H9 (cell line): ENCODE measurements around the gene NUP98. TPM values are rescaled to one million over a fixed set of nuclear protein-coding genes. Genes with fewer than 3 reads are reported as not detected.

Experiments used
- DNase-seq: peaks from one replicate; pipeline ENCODE4 v3.0.0-alpha.2; 2017
- H2AFZ ChIP-seq: one replicate; pipeline ENCODE4 v1.6.1; 2013; ENCODE audit warnings: mild to moderate bottlenecking, low read length, control low read depth, moderate library complexity
- H2AK5ac ChIP-seq: 2 replicates; pipeline ENCODE4 v1.6.1; 2013; ENCODE audit warnings: low read length, control low read depth, mixed read lengths; ENCODE audit not compliant: insufficient read length
- H2BK120ac ChIP-seq: one replicate; pipeline ENCODE4 v1.6.1; 2013; ENCODE audit warnings: low read depth, mild to moderate bottlenecking, low read length, control low read depth, inconsistent platforms; ENCODE audit not compliant: poor library complexity, severe bottlenecking
- H2BK12ac ChIP-seq: 2 replicates; pipeline ENCODE4 v1.6.1; 2013; ENCODE audit warnings: low read length, control low read depth, mixed read lengths, low read depth; ENCODE audit not compliant: insufficient read length
- H2BK15ac ChIP-seq: 2 replicates; pipeline ENCODE4 v1.6.1; 2013; ENCODE audit warnings: low read depth, low read length, control low read depth
- H2BK20ac ChIP-seq: one replicate; pipeline ENCODE4 v1.6.1; 2013; ENCODE audit warnings: low read depth, mild to moderate bottlenecking, low read length, control low read depth, inconsistent platforms; ENCODE audit not compliant: poor library complexity, severe bottlenecking
- H2BK5ac ChIP-seq: 2 replicates; pipeline ENCODE4 v1.6.1; 2013; ENCODE audit warnings: low read length, control low read depth, mixed read lengths; ENCODE audit not compliant: insufficient read length
- H3K14ac ChIP-seq: 2 replicates; pipeline ENCODE4 v1.6.1; 2013; ENCODE audit warnings: low read length, control low read depth; ENCODE audit not compliant: insufficient read depth
- H3K18ac ChIP-seq: 2 replicates; pipeline ENCODE4 v1.6.1; 2013; ENCODE audit warnings: low read depth, mild to moderate bottlenecking, mixed read lengths, low read length, control low read depth; ENCODE audit not compliant: insufficient read length
- H3K23ac ChIP-seq: 2 replicates; pipeline ENCODE4 v1.6.1; 2013; ENCODE audit warnings: low read length, control low read depth, mixed read lengths, low read depth; ENCODE audit not compliant: insufficient read length
- H3K23me2 ChIP-seq: 2 replicates; pipeline ENCODE4 v1.6.1; 2013; ENCODE audit warnings: low read depth, mild to moderate bottlenecking, mixed read lengths, low read length, control low read depth; ENCODE audit not compliant: insufficient read length, poor library complexity, severe bottlenecking
- H3K27ac ChIP-seq: 2 replicates; pipeline ENCODE4 v1.5.1; 2013; ENCODE audit warnings: low read length, control low read depth, mixed read lengths, low read depth; ENCODE audit not compliant: insufficient read length
- H3K27me3 ChIP-seq: 2 replicates; pipeline ENCODE4 v1.6.1; 2013; ENCODE audit warnings: low read length, control low read depth, inconsistent platforms; ENCODE audit not compliant: insufficient read depth
- H3K4ac ChIP-seq: 2 replicates; pipeline ENCODE4 v1.6.1; 2013; ENCODE audit warnings: low read depth, mild to moderate bottlenecking, control low read depth, inconsistent platforms, low read length, moderate library complexity
- H3K4me1 ChIP-seq: 2 replicates; pipeline ENCODE4 v1.6.1; 2013; ENCODE audit warnings: low read length, control low read depth, inconsistent platforms; ENCODE audit not compliant: insufficient read depth
- H3K4me2 ChIP-seq: 2 replicates; pipeline ENCODE4 v1.6.1; 2013; ENCODE audit warnings: low read length, control low read depth, mixed read lengths; ENCODE audit not compliant: insufficient read length, insufficient read depth
- H3K56ac ChIP-seq: 2 replicates; pipeline ENCODE4 v1.6.1; 2013; ENCODE audit warnings: low read depth, mild to moderate bottlenecking, mixed read lengths, low read length, control low read depth; ENCODE audit not compliant: insufficient read length
- H3K79me1 ChIP-seq: 2 replicates; pipeline ENCODE4 v1.6.1; 2013; ENCODE audit warnings: low read depth, mild to moderate bottlenecking, moderate library complexity, low read length, control low read depth, inconsistent platforms; ENCODE audit not compliant: insufficient read depth, poor library complexity, severe bottlenecking
- H3K79me2 ChIP-seq: 2 replicates; pipeline ENCODE4 v1.6.1; 2013; ENCODE audit warnings: low read length, control low read depth, inconsistent platforms; ENCODE audit not compliant: insufficient read depth
- H3K9ac ChIP-seq: 2 replicates; pipeline ENCODE4 v1.6.1; 2013; ENCODE audit warnings: low read length, control low read depth, mixed read lengths; ENCODE audit not compliant: insufficient read length; ENCODE audit errors: extremely low read depth
- H3K9me3 ChIP-seq: one replicate; pipeline ENCODE4 v1.6.1; 2013; ENCODE audit warnings: low read depth, low read length, inconsistent platforms; ENCODE audit not compliant: control insufficient read depth
- H3T11ph ChIP-seq: one replicate; pipeline ENCODE4 v1.6.1; 2013; ENCODE audit warnings: mild to moderate bottlenecking, low read length, control low read depth, inconsistent platforms
- H4K20me1 ChIP-seq: one replicate; pipeline ENCODE4 v1.6.1; 2013; ENCODE audit not compliant: control insufficient read depth, insufficient read length, insufficient read depth
- H4K5ac ChIP-seq: 2 replicates; pipeline ENCODE4 v1.6.1; 2013; ENCODE audit warnings: low read depth, mild to moderate bottlenecking, mixed read lengths, low read length, control low read depth; ENCODE audit not compliant: insufficient read length
- H4K8ac ChIP-seq: replicated peaks from 2 replicates; pipeline ENCODE4 v1.6.1; 2013; ENCODE audit warnings: low read length, control low read depth, mixed read lengths, low read depth; ENCODE audit not compliant: insufficient read length
- H4K91ac ChIP-seq: 2 replicates; pipeline ENCODE4 v1.6.1; 2013; ENCODE audit warnings: low read depth, mild to moderate bottlenecking, moderate library complexity, mixed read lengths, low read length, control low read depth; ENCODE audit not compliant: insufficient read length
- H3K27ac Mint-ChIP-seq, 3 experiments: 2 replicates in 2 of 3; 3 replicates in 1 of 3; pipeline ENCODE4 v1.8.0; 2020 to 2021; ENCODE audit warnings: mixed read lengths in 3 of 3, mild to moderate bottlenecking in 1 of 3, moderate library complexity in 1 of 3
- H3K27me3 Mint-ChIP-seq: 2 replicates; pipeline ENCODE4 v1.8.0; 2021; ENCODE audit warnings: low read depth, mild to moderate bottlenecking, moderate library complexity, mixed read lengths
- H3K36me3 Mint-ChIP-seq, 3 experiments: 2 replicates in 2 of 3; 3 replicates in 1 of 3; pipeline ENCODE4 v1.8.0; 2020 to 2021; ENCODE audit warnings: low read depth in 3 of 3, mixed read lengths in 3 of 3; ENCODE audit not compliant: insufficient read depth in 1 of 3
- H3K4me1 Mint-ChIP-seq, 2 experiments: 2 replicates each; pipeline ENCODE4 v1.8.0; 2020; ENCODE audit warnings: mixed read lengths in 2 of 2
- H3K4me3 Mint-ChIP-seq, 2 experiments: 2 replicates in 1 of 2; 3 replicates in 1 of 2; pipeline ENCODE4 v1.8.0; 2020 to 2021; ENCODE audit warnings: mild to moderate bottlenecking in 2 of 2, mixed read lengths in 2 of 2, moderate library complexity in 1 of 2
- H3K9me3 Mint-ChIP-seq, 2 experiments: 2 replicates in 1 of 2; 3 replicates in 1 of 2; pipeline ENCODE4 v1.8.0; 2020; ENCODE audit warnings: mild to moderate bottlenecking in 2 of 2, mixed read lengths in 2 of 2, moderate library complexity in 1 of 2
- WGBS: extraction: QIAGEN DNeasy Blood & Tissue Kit; methylation state at CpG from one replicate; pipeline ENCODE4 v1.1.7; 2013; ENCODE audit warnings: missing lambda C conversion rate, low lambda C conversion rate, mixed read lengths; ENCODE audit not compliant: insufficient read length; ENCODE audit errors: extremely low coverage; 5-methylcytosine and 5-hydroxymethylcytosine counted together
- total RNA-seq: library from RNA; stranded (reverse); gene quantifications from 2 replicates; pipeline ENCODE4 v1.2.1, GENCODE V29; 2021
- TF ChIP-seq, protein P1 (sequence below): fragments of 200-600 bp; sonication (generic); conservative IDR thresholded peaks from 3 replicates; pipeline ENCODE4 v1.8.0; 2021; ENCODE audit warnings: antibody characterized with exemption, mild to moderate bottlenecking

NUP98 gene
- total RNA-seq, 1 experiment from 2014 or later = 105 TPM

DNA sequence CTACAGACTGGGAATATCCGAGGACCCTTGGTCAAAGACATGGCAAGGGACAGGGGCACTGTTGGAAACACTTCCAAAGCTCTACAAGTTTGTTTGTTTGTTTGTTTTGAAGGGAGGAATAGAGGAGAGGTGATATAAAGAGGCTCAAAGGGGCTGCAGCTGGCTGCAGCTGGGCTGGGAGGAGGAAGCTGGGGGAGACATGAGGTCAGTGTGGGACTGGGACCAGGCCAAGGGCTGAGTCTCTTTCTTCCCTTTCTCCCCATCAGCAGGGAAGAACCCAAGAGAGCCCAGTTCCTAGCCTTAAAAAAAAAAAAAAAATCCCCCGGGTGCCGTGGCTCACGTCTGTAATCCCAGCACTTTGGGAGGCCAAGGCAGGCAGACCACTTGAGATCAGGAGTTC is 38.4 kb upstream of the NUP98 start:
- H3K79me2 ChIP-seq = peaks cover 2% of the 10 kb centered on the region; the same call in 1 of the 2 replicates
- no peak overlapping the region for H3K23ac ChIP-seq
- H3K4me2 ChIP-seq = peak overlapping the region; percentile 18
- H2BK120ac ChIP-seq = no peak overlapping the region
- H3K56ac ChIP-seq = no peak overlapping the region
- H3K27me3 Mint-ChIP-seq = no peaks in the 10 kb centered on the region
- no peak overlapping the region for H2BK5ac ChIP-seq
- H3K9me3 Mint-ChIP-seq = no peaks in the 10 kb centered on the region
- no peak overlapping the region for H2AK5ac ChIP-seq
- H4K5ac ChIP-seq = no peak overlapping the region
- H3K14ac ChIP-seq = no peak overlapping the region
- H3K23me2 ChIP-seq = peaks cover 3% of the 10 kb centered on the region
- H3K79me1 ChIP-seq = no peaks in the 10 kb centered on the region
- H4K91ac ChIP-seq = no peak overlapping the region
- H2BK20ac ChIP-seq = no peak overlapping the region
- no peak overlapping the region for H3K27ac ChIP-seq
- no peak overlapping the region for H3K9ac ChIP-seq
- H3K9me3 ChIP-seq = no peaks in the 10 kb centered on the region
- H3K18ac ChIP-seq = no peak overlapping the region
- H3T11ph ChIP-seq = no peak overlapping the region
- H3K4me3 Mint-ChIP-seq = no peak overlapping the region
- DNase-seq = no peak
- H3K4me1 Mint-ChIP-seq = peaks cover 54% of the 10 kb centered on the region in 2 experiments
- peaks cover 19% of the 10 kb centered on the region for H3K4me1 ChIP-seq
- peaks cover 6% of the 10 kb centered on the region for H4K20me1 ChIP-seq
- no peak overlapping the region for H2BK12ac ChIP-seq
- no peak overlapping the region for H2BK15ac ChIP-seq
- no peaks in the 10 kb centered on the region for H3K27me3 ChIP-seq
- TF ChIP-seq, protein P1, sequence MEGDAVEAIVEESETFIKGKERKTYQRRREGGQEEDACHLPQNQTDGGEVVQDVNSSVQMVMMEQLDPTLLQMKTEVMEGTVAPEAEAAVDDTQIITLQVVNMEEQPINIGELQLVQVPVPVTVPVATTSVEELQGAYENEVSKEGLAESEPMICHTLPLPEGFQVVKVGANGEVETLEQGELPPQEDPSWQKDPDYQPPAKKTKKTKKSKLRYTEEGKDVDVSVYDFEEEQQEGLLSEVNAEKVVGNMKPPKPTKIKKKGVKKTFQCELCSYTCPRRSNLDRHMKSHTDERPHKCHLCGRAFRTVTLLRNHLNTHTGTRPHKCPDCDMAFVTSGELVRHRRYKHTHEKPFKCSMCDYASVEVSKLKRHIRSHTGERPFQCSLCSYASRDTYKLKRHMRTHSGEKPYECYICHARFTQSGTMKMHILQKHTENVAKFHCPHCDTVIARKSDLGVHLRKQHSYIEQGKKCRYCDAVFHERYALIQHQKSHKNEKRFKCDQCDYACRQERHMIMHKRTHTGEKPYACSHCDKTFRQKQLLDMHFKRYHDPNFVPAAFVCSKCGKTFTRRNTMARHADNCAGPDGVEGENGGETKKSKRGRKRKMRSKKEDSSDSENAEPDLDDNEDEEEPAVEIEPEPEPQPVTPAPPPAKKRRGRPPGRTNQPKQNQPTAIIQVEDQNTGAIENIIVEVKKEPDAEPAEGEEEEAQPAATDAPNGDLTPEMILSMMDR = no peak
- H2AFZ ChIP-seq = no peak overlapping the region
- WGBS = no CpG with 5 or more reads among the region's 4 CpGs
- no peak overlapping the region for H3K4ac ChIP-seq
- H3K36me3 Mint-ChIP-seq = peaks cover 14 to 26% (median 17%) of the 10 kb centered on the region in 3 experiments
- peak overlapping the region in 2 of 3 experiments; percentile 59 to 65; a peak in 2 of 7 replicates for H3K27ac Mint-ChIP-seq
- H4K8ac ChIP-seq = no peak overlapping the region
